GM23338 (cell line): Measurements from ENCODE around the gene MTCL3.

Experiments used
- CTCF ChIP-seq, 2 experiments: fragments of 200-600 bp in 1 of 2; sonication (generic) in 1 of 2; conservative IDR thresholded peaks; 2 replicates each; pipeline versions ENCODE4 v1.5.1 to v1.6.1; 2016 to 2017; ENCODE audit warnings: antibody characterized with exemption in 2 of 2, low read depth in 2 of 2, mild to moderate bottlenecking in 2 of 2, moderate library complexity in 1 of 2
- ETS1 ChIP-seq: IDR thresholded peaks from 2 replicates; pipeline ENCODE4 v1.6.1; 2016; ENCODE audit warnings: antibody characterized with exemption
- EZH2phosphoT487 ChIP-seq: fragments of 200-600 bp; sonication (generic); IDR thresholded peaks from one replicate; pipeline ENCODE4 v1.8.1; 2018; ENCODE audit warnings: antibody characterized with exemption; ENCODE audit not compliant: unreplicated experiment
- POLR2AphosphoS5 ChIP-seq: IDR thresholded peaks from 2 replicates; pipeline ENCODE4 v1.6.1; 2016; ENCODE audit warnings: antibody characterized with exemption, low read depth
- REST ChIP-seq: IDR thresholded peaks from one replicate; pipeline ENCODE4 v1.6.1; 2018; ENCODE audit warnings: antibody characterized with exemption; ENCODE audit not compliant: unreplicated experiment

- no peak for TF ChIP-seq CTCF (conservative IDR thresholded peaks at IDR 0.05; ENCODE audit: low read depth in 2 of 2)
- no peak for TF ChIP-seq POLR2AphosphoS5
- no peak for TF ChIP-seq REST
- TF ChIP-seq ETS1, result no peak
- no peak for TF ChIP-seq EZH2phosphoT487
Measured at GRCh38 chr6:127447780-127448179, 71.4 kb downstream of the MTCL3 start.
